Endodermal cell (in vitro differentiated cells): Measurements from ENCODE around the gene SLC13A3. TPM values are rescaled to one million over a fixed set of nuclear protein-coding genes. Genes with fewer than 3 reads are reported as not detected.

Experiments
- DNase-seq: peaks from one replicate; pipeline ENCODE4 v3.0.0-alpha.2; 2017
- H3K27ac ChIP-seq: 2 replicates; pipeline ENCODE4 v1.5.1; 2013; ENCODE audit warnings: mild to moderate bottlenecking, low read depth, low read length, moderate library complexity
- H3K27me3 ChIP-seq: 2 replicates; pipeline ENCODE4 v1.6.1; 2013; ENCODE audit warnings: mild to moderate bottlenecking, low read length, moderate library complexity; ENCODE audit not compliant: insufficient read depth, control insufficient read depth, poor library complexity, severe bottlenecking
- H3K36me3 ChIP-seq: 2 replicates; pipeline ENCODE4 v1.7.0; 2013; ENCODE audit warnings: mild to moderate bottlenecking, low read length, moderate library complexity; ENCODE audit not compliant: control insufficient read depth, insufficient read depth
- H3K4me1 ChIP-seq: one replicate; pipeline ENCODE4 v1.7.0; 2013; ENCODE audit warnings: low read length; ENCODE audit not compliant: control insufficient read depth, insufficient read depth
- H3K4me3 ChIP-seq: 2 replicates; pipeline ENCODE4 v1.5.1; 2013; ENCODE audit warnings: mild to moderate bottlenecking, low read length, moderate library complexity
- H3K9ac ChIP-seq: 2 replicates; pipeline ENCODE4 v1.6.1; 2013; ENCODE audit warnings: mild to moderate bottlenecking, low read length, moderate library complexity; ENCODE audit not compliant: poor library complexity, severe bottlenecking; ENCODE audit errors: extremely low read depth
- H3K9me3 ChIP-seq: 2 replicates; pipeline ENCODE4 v1.6.1; 2013; ENCODE audit warnings: mild to moderate bottlenecking, low read length, moderate library complexity; ENCODE audit not compliant: control insufficient read depth
- H3K27ac Mint-ChIP-seq: 2 replicates; pipeline ENCODE4 v1.8.0; 2020; ENCODE audit warnings: mixed read lengths
- H3K27me3 Mint-ChIP-seq: 2 replicates; pipeline ENCODE4 v1.8.0; 2021; ENCODE audit warnings: mild to moderate bottlenecking, mixed read lengths; ENCODE audit not compliant: insufficient read depth
- H3K36me3 Mint-ChIP-seq: 2 replicates; pipeline ENCODE4 v1.8.0; 2020; ENCODE audit warnings: low read depth, mixed read lengths
- H3K4me1 Mint-ChIP-seq: 2 replicates; pipeline ENCODE4 v1.8.0; 2020; ENCODE audit warnings: mixed read lengths
- H3K4me3 Mint-ChIP-seq: 2 replicates; pipeline ENCODE4 v1.8.0; 2020; ENCODE audit warnings: mild to moderate bottlenecking, moderate library complexity, mixed read lengths
- H3K9me3 Mint-ChIP-seq: 2 replicates; pipeline ENCODE4 v1.8.0; 2020; ENCODE audit warnings: mild to moderate bottlenecking, mixed read lengths
- CTCF ChIP-seq: fragments of 200-600 bp; sonication (generic); conservative IDR thresholded peaks from 2 replicates; pipeline ENCODE4 v1.5.0; 2021; ENCODE audit warnings: antibody characterized with exemption, mild to moderate bottlenecking
- WGBS, 2 experiments: methylation state at CpG; one replicate each; pipeline versions ENCODE4 v1.1.5 to v1.1.7; 2013; ENCODE audit warnings: missing lambda C conversion rate in 2 of 2, mixed read lengths in 1 of 2; ENCODE audit not compliant: insufficient coverage in 1 of 2, insufficient read length in 1 of 2; 5-methylcytosine and 5-hydroxymethylcytosine counted together
- total RNA-seq, 2 donors: library from RNA; stranded (reverse); fragmentation: NEBNext Ultra II Directional in 1 of 2; extraction: Animal tissue kit (Norgen Biotek cat#: 25700) in 1 of 2; gene quantifications; 2 replicates in 1 of 2; 3 replicates in 1 of 2; pipeline ENCODE4 v1.2.1, GENCODE V29; 2021

SLC13A3 gene
- total RNA-seq, 2 donors from 2014 or later = 7.3 to 9.0 TPM

GRCh38 chr20:46545077-46545826 lies 106.0 kb downstream of the SLC13A3 start:
- no peak overlapping the region for H3K4me3 ChIP-seq
- H3K9me3 Mint-ChIP-seq = no peaks in the 10 kb centered on the region
- TF ChIP-seq CTCF = no peak
- no peaks in the 10 kb centered on the region for H3K27me3 Mint-ChIP-seq
- H3K9me3 ChIP-seq = no peaks in the 10 kb centered on the region
- no peaks in the 10 kb centered on the region for H3K4me1 Mint-ChIP-seq
- H3K27ac ChIP-seq = no peak overlapping the region
- H3K36me3 Mint-ChIP-seq = no peaks in the 10 kb centered on the region
- no peaks in the 10 kb centered on the region for H3K36me3 ChIP-seq
- no peak overlapping the region for H3K9ac ChIP-seq
- DNase-seq = no peak
- no peaks in the 10 kb centered on the region for H3K27me3 ChIP-seq
- H3K27ac Mint-ChIP-seq = no peak overlapping the region
- H3K4me1 ChIP-seq = no peaks in the 10 kb centered on the region
- 93% methylated on average over 10 to 14 of the region's 14 CpGs for WGBS, 2 experiments
- H3K4me3 Mint-ChIP-seq = no peak overlapping the region

GRCh38 chr20:46544576-46544975 lies 106.7 kb downstream of the SLC13A3 start:
- H3K27ac Mint-ChIP-seq = no peak overlapping the region
- Histone ChIP-seq H3K9ac (no peak overlapping the region), H3K4me1 (no peaks in the 10 kb centered on the region), H3K27me3 (no peaks in the 10 kb centered on the region), H3K27ac (no peak overlapping the region), H3K9me3 (no peaks in the 10 kb centered on the region), H3K4me3 (no peak overlapping the region), H3K36me3 (no peaks in the 10 kb centered on the region)
- H3K4me3 Mint-ChIP-seq = no peak overlapping the region
- DNase-seq = no peak
- no peak for TF ChIP-seq CTCF
- H3K4me1 Mint-ChIP-seq = no peaks in the 10 kb centered on the region
- H3K9me3 Mint-ChIP-seq = no peaks in the 10 kb centered on the region
- H3K27me3 Mint-ChIP-seq = no peaks in the 10 kb centered on the region
- H3K36me3 Mint-ChIP-seq = no peaks in the 10 kb centered on the region
- 95% methylated on average over 2 of the region's 3 CpGs; no CpG with 5 or more reads in 1 of the 2 experiments for WGBS, 2 experiments

GRCh38 chr20:46543959-46544358 lies 107.3 kb downstream of the SLC13A3 start:
- H3K4me1 ChIP-seq = no peaks in the 10 kb centered on the region
- no peaks in the 10 kb centered on the region for H3K36me3 ChIP-seq
- no peak overlapping the region for H3K27ac ChIP-seq
- Mint-ChIP-seq H3K4me3 (no peak overlapping the region), H3K27me3 (no peaks in the 10 kb centered on the region), H3K4me1 (no peaks in the 10 kb centered on the region), H3K27ac (no peak overlapping the region), H3K36me3 (no peaks in the 10 kb centered on the region), H3K9me3 (no peaks in the 10 kb centered on the region)
- DNase-seq = no peak
- no peaks in the 10 kb centered on the region for H3K9me3 ChIP-seq
- no peak overlapping the region for H3K9ac ChIP-seq
- no peak overlapping the region for H3K4me3 ChIP-seq
- no peaks in the 10 kb centered on the region for H3K27me3 ChIP-seq
- 75 to 100% methylated on average over 1 of the region's 1 CpG for WGBS, 2 experiments
- no peak for TF ChIP-seq CTCF
